ENCODE results near the gene CNTNAP2. TPM values are rescaled to one million over a fixed set of nuclear protein-coding genes. Genes with fewer than 3 reads are reported as not detected.

The CNTNAP2 gene
- total RNA-seq, 1 experiment from 2014 or later, result 0.03 TPM

DNA sequence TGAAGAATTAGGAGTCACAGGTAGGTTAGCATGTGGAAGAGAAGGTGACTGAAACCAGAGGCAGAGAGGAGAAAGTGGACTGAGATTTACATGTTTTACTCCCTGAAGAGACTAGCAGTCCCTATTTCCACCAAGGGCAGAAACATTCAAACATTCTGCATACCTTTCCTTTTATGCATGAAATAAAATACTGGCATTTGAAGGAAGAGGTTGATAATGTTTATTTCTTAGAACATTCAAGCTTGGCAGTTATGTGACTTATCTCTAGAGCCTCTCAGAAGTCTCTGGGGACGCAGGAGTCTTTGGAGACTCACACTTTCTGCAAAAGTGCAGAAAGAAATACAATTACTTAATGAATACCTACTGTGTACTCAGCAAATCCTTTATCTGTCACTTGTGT lies 1966.8 kb downstream of the CNTNAP2 start:
- Histone ChIP-seq H3K4me1 (ENCODE audit: control insufficient read depth, insufficient read depth, low read length) (no peaks in the 10 kb centered on the region), H3K27me3 (ENCODE audit: control insufficient read depth, insufficient read depth, low read length) (no peaks in the 10 kb centered on the region), H3K9me3 (ENCODE audit: control insufficient read depth, insufficient read depth, low read depth, low read length) (no peaks in the 10 kb centered on the region), H3K36me3 (ENCODE audit: control insufficient read depth, insufficient read depth, low read length) (no peaks in the 10 kb centered on the region), H3K27ac (ENCODE audit: low read length) (no peak overlapping the region), H3K4me3 (ENCODE audit: low read depth in 2 of 2, low read length in 2 of 2) (no peak overlapping the region)
- ChIA-PET CTCF (no interaction called here), POLR2A (no interaction called here)
- BruUV-seq (replicated peaks), result no TSS peak
- TF ChIP-seq TCF7L2 (IDR thresholded peaks at IDR 0.05; ENCODE audit: low read depth, low read length), result no peak
- no peak for TF ChIP-seq SIN3A (IDR thresholded peaks at IDR 0.05; ENCODE audit: borderline replicate concordance, insufficient read depth, low read depth, low read length)
- TF ChIP-seq POLR2AphosphoS5 (IDR thresholded peaks at IDR 0.05; ENCODE audit: low read depth, low read length), result no peak
- no peak for TF ChIP-seq REST (IDR thresholded peaks at IDR 0.05; ENCODE audit: insufficient read depth in 1 of 2, low read depth in 2 of 2, low read length in 1 of 2)
- no peak for TF ChIP-seq CTCF (IDR thresholded peaks at IDR 0.05)
- ATAC-seq, result no peak
- intact Hi-C loops (cut with micrococcal nuclease; ENCODE audit: unreplicated experiment), result loop anchor here (10.0 kb wide), 2 partner anchors 839 to 1349 kb away; no protein-coding TSS in a partner anchor
- in situ Hi-C loops (cut with HindIII; ENCODE audit: low pct_unique_long_range_greater_than_20kb, low sequenced_read_pairs), result no loop called here
- no peak for DNase-seq (ENCODE audit: low read depth, low spot score)

GRCh38 chr7:148084138-148084537 lies 1967.5 kb downstream of the CNTNAP2 start:
- TF ChIP-seq TCF7L2 (IDR thresholded peaks at IDR 0.05; ENCODE audit: low read depth, low read length), result no peak
- peak; percentile 79 for TF ChIP-seq CTCF (IDR thresholded peaks at IDR 0.05)

More at GRCh38 chr7:148084138-148084537, 1967.5 kb downstream of the CNTNAP2 start:
- ChIA-PET POLR2A (no interaction called here), CTCF (no interaction called here)
- DNase-seq (ENCODE audit: low read depth, low spot score) (peak; percentile 25), ATAC-seq (peak; percentile 78; the same call in 1 of the 2 replicates)
- no TSS peak for BruUV-seq (replicated peaks)
- intact Hi-C loops (cut with micrococcal nuclease; ENCODE audit: unreplicated experiment) (loop anchor here (10.0 kb wide), 2 partner anchors 839 to 1349 kb away; no protein-coding TSS in a partner anchor), in situ Hi-C loops (cut with HindIII; ENCODE audit: low pct_unique_long_range_greater_than_20kb, low sequenced_read_pairs) (no loop called here)
- no peaks in the 10 kb centered on the region for H3K36me3 ChIP-seq (ENCODE audit: control insufficient read depth, insufficient read depth, low read length)
- no peaks in the 10 kb centered on the region for H3K4me1 ChIP-seq (ENCODE audit: control insufficient read depth, insufficient read depth, low read length)
- no peaks in the 10 kb centered on the region for H3K9me3 ChIP-seq (ENCODE audit: control insufficient read depth, insufficient read depth, low read depth, low read length)
- H3K4me3 ChIP-seq (ENCODE audit: low read depth in 2 of 2, low read length in 2 of 2), result no peak overlapping the region
- no peaks in the 10 kb centered on the region for H3K27me3 ChIP-seq (ENCODE audit: control insufficient read depth, insufficient read depth, low read length)
- H3K27ac ChIP-seq (ENCODE audit: low read length), result no peak overlapping the region
